Measurements from ENCODE around the gene DHX57.
A peak's percentile ranks its signal among the peaks of the same experiment; 100 is the strongest.
"Not testable (repeated sequence)": the region's sequence is repeated elsewhere in the genome, so short reads cannot be mapped to it uniquely, and the experiment has no call there.

Gene DHX57

DNA sequence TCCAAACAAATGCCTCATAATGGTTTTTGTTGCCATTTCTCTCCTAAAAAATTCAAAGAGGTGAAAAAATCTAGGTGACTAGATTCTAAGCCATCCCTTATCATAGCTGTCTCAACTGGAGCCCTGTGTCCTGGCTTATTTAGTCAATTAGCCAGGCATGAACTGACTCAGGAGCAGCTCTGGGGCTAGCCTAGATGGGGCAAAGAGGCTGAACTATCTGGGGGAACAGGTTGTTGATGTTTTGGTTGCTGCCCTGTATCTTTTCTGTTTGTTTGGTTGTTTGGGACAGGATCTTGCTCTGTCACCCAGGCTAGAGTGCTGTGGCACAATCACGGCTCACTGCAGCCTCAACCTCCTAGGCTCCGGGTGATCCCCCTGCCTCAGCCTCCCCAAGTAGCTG lies 83.0 kb downstream of the DHX57 start:
- no peak for DNase-seq

DNA sequence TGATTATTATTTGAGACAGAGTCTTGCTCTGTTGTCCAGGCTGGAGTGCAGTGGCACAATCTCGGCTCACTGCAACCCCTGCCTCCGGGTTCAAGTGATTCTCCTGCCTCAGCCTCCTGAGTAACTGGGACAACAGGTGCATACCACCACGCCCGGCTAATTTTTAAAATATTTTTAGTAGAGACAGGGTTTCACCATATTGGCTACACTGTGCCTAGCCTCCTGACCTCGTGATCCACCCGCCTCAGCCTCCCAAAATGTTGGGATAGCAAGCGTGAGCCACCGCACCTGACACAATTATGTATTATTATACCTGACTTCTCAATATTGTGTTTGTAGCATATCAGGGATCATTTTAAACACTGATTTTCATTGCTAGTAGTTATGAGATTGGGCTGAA lies 83.4 kb downstream of the DHX57 start:
- not testable (repeated sequence) for DNase-seq

GRCh38 chr2:38791744-38792143 lies 84.0 kb downstream of the DHX57 start:
- DNase-seq: no peak

- DNase-seq: no peak
These were observed 86.0 kb downstream of the DHX57 start for GRCh38 chr2:38789691-38790090.

- DNase-seq: no peak
These were observed 87.4 kb downstream of the DHX57 start for GRCh38 chr2:38788306-38788705.

- no peak for DNase-seq
These were observed 92.1 kb downstream of the DHX57 start for GRCh38 chr2:38783586-38783985.

GRCh38 chr2:38778687-38779082 lies 97.0 kb downstream of the DHX57 start:
- no peak for DNase-seq

- DNase-seq: no peak
These were observed 99.2 kb downstream of the DHX57 start for GRCh38 chr2:38776531-38776930.

DNA sequence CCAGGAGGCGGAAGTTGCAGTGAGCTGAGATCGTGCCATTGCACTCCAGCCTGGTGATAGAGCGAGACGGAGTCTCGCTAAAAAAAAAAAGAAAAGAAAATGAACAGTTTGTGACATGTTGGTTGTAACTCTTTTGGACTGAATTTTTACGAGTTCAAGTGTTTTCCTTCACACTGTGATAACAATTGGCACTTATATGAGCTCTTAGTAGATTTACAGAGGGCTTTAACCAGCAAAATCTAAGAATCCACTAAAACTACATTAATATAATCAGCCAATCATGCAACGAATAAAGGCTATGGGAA lies 99.9 kb downstream of the DHX57 start:
- DNase-seq: no peak

GRCh38 chr2:38775097-38775920 lies 100.4 kb downstream of the DHX57 start:
- DNase-seq: no peak

DNA sequence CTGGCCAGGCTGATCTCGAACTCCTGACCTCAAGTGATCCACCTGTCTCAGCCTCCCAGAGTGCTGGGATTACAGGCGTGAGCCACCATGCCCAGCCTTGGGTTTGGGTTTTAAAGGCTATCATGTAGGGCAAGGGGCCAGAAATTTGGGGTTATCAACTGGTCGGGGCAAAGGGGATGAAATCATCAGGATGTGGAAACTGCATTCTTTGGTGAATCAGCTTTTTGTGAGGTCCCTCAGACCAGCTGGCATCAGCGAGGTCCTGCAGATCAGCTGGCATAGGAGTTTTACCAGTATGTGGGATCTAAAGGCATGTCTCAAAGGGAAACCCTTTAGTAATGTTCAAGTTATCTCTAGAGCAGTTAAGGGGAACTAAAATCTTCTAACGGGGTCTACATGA lies 104.1 kb downstream of the DHX57 start:
- no peak for DNase-seq

DNA sequence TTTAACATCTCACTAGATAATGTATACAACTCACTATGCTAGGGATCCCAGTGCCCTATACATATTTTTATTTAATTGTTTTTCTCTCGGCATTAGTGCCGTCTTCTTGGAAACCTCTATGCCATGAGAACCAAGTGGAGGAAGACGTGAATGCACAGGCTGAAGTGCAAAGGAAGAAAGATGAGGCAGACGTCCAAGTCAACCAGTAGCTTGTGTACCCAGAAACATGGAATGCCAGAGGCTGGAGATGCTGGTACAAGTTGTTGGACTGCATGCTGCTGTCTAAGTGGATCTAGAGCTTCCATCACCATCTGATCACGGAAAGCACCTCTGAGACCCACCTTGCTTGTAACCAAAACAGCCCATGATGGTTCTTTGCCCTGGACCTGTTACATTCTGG lies 110.2 kb downstream of the DHX57 start:
- DNase-seq: no peak

GRCh38 chr2:38765149-38765548 lies 110.6 kb downstream of the DHX57 start:
- no peak for DNase-seq

GRCh38 chr2:38763728-38764127 lies 112.0 kb downstream of the DHX57 start:
- DNase-seq: no peak

DNA sequence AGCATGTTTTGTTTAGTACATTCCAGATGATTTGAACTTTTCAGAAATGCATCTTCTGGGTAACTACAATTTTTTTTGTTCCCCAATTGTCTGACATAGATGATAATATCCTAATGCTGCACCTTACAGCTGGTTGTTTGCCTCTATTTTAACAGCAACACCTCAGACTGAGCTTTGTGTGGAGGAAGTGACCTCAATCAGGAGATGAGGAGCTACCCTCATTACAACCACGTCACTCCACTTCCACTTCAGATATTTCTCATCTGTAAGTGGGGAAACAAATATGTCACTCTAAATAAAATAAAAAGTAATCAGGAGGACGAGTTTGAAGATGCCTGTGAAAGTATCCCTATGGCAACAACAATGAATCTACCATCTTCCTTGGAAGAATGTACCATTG lies 112.5 kb downstream of the DHX57 start:
- no peak for DNase-seq

DNA sequence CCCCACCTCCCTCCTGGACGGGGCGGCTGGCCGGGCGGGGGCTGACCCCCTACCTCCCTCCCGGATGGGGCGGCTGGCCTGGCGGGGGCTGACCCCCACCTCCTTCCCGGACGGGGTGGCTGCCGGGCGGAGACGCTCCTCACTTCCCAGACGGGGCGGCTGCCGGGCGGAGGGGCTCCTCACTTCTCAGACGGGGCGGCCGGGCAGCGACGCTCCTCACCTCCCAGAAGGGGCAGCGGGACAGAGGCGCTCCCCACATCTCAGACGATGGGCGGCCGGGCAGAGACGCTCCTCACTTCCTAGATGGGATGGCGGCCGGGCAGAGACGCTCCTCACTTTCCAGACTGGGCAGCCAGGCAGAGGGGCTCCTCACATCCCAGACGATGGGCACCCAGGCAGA lies 119.8 kb downstream of the DHX57 start:
- not testable (repeated sequence) for DNase-seq

- DNase-seq: no peak
These were observed 121.2 kb downstream of the DHX57 start for GRCh38 chr2:38754506-38754905.

- DNase-seq: no peak
These were observed 121.7 kb downstream of the DHX57 start for GRCh38 chr2:38754049-38754448.

DNA sequence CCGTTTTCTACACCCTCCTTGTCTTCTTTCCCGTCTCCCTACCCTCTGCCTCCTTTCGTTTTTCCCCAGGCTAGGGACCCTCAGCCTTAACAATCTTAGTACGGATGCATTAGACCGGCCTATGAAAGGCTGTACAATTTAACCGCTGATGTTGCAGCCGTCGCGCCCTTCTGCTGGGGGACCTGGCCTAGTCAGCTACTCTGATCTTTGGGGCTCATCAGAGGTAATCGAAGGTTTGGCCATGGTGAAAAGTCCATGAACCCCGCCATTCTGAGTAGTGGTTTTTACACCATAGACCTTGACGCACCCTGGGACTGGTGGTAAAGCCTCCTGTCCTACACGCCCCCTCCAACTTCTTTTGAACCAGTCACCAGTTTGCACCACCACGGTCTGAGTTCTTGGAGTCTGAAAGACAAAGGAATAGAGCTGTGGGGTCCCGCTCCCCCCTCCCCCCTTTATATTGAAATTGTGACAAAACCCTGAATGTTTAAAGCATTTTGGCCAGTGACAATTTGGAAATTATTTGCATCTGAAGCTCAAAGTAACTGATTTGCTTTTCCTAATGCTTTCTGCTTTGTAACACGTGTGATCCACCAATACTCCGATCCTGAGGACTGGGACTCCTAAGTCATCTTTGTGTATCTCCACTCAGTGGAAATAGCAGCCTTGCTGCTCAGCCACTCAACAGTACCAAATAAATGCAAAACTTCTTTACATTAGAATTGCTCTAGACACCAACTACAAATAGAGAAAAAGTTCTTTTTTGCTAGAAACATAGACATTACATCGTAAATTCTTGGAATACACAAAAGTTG lies 123.9 kb downstream of the DHX57 start:
- DNase-seq: no peak

DNA sequence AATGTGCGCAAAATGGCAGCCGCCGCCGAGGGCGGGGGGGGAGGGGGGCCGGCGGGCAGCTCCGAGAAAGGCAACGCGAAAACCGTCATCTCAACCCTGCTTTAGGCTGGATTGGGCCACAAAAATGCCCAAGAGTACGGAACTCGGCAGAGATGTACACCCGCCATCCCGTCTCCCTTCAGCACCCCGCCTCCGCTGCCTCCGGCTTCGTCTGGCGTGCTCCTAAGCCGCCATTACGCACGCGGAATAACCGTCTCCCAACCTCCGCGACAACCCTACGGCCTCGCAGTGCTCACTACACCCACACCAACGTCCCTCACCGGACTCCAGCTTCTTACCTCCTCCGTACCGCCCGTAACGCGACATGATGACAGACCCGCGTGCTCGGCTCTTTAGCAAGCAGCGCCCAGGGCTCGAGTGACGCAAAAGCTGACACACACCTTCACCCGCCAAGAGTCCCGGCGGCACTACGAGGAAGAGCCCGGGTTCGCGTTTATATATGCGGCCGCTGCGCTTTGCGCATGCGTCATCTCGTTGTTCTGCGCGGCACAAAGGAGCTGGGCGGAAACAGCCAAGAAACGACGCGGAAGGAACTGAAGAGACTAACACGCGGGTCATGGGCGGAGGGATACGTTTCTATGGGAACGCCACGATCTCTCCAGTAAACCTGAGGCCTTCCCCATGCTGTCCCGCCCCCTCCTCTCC lies 124.7 kb downstream of the DHX57 start, which contains the start of gene SRSF7:
Gene SRSF7 (minus strand): TSS at position 471 of the 705 bp plus-strand sequence. CDS start 105 bp downstream, at position 366.
- peak; percentile 97 for DNase-seq

DNA sequence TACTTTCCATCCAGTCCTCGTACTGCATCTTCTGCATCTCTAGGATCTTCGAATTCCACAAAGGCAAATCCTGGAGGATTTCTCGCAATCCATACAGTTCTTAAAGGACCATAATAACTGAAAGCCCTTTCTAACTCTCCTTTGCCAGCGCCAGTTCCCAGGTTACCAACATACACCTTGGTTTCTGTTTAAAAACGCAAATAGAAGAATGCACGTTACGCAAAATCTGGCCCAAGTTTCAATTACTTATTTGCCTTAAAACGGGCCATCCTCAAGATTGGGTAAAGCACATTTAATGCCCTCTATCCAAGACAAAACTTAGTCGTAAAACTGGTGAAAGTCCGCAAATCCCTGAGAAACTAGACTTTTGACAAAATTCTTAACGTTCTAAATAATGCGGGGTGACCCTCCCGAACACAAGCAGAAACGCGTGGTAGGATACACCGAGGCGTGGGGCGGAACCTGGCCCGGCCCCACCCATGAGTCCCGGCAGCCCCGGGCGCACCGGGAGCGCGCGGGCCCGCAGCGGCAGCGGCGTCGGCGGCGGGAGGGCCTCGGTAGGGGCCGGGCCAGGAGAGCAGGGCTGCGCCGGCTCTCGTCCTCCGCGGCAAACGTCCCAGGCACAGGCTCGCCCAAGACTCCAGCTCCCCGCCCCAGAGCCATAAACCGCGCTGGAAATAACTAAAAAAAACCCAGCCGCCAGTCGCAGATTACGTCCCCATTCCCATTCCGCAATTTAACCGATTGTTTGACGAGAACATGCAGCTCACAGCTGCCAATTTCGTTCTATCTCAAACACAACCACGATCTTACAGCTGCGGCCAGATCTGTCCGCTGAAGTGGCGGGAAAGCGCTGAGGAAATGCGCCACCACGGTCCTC lies 125.5 kb downstream of the DHX57 start:
- DNase-seq: peak; percentile 56

DNA sequence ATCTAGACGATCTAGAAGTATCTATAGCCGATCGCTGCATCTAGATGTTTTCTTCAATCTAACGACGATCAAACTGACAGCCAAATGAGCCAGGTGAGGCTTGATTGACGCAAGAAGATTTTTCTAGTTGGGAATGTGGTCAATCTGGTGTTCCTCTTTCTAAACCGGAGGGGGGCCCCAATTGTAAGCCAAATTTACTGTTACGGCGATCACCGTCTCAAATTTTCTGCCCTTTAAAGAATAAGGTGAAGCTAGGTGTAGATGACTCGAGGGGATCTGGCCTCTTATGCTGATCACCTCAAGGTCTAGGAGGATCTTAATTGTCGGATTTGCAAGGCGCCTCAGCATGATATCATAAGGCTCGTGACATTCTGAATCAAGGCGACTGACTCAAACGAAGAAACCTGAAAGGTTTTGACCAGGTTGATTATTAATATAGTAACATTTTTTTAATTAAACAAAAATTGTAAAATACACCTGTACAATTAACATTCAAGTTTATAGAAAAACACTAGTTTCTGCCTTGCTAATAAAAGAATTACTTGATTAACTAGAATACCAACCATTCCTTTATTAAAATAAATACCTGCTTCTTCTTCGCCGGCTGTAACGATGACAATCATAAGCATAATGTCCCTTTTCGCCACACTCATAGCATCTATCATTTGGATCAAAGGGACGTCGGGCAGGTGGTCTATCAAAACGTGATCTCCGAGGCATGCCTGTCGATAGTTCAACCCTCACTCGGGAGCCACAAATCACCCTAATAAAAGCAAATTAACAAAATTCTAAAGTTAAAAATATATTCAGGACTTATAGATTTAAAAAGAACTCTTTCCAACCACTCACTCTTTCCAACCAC lies 126.6 kb downstream of the DHX57 start:
- DNase-seq: no peak

Data from CD4-positive, alpha-beta T cell treated with Interleukin-15 for 1 hour (primary cell).